Osteocyte (in vitro differentiated cells): ENCODE data around the gene DNASE1L1. TPM values are rescaled to one million over a fixed set of nuclear protein-coding genes. Genes with fewer than 3 reads are reported as not detected.

Source experiments
- DNase-seq: peaks from one replicate; pipeline ENCODE4 v3.0.0; 2021; ENCODE audit warnings: mixed read lengths; ENCODE audit not compliant: unreplicated experiment; ENCODE audit errors: extremely low spot score
- H3K27ac Mint-ChIP-seq: one replicate; pipeline ENCODE4 v1.8.0; 2021; ENCODE audit warnings: mild to moderate bottlenecking, mixed read lengths; ENCODE audit not compliant: unreplicated experiment
- H3K27me3 Mint-ChIP-seq: one replicate; pipeline ENCODE4 v1.8.0; 2021; ENCODE audit warnings: mixed read lengths; ENCODE audit not compliant: unreplicated experiment
- H3K36me3 Mint-ChIP-seq: one replicate; pipeline ENCODE4 v1.8.0; 2021; ENCODE audit warnings: mixed read lengths; ENCODE audit not compliant: unreplicated experiment
- H3K4me1 Mint-ChIP-seq: one replicate; pipeline ENCODE4 v1.8.0; 2021; ENCODE audit warnings: mixed read lengths; ENCODE audit not compliant: unreplicated experiment
- H3K4me3 Mint-ChIP-seq: one replicate; pipeline ENCODE4 v1.8.0; 2021; ENCODE audit warnings: mild to moderate bottlenecking, moderate library complexity, mixed read lengths; ENCODE audit not compliant: unreplicated experiment
- H3K9me3 Mint-ChIP-seq: one replicate; pipeline ENCODE4 v1.8.0; 2021; ENCODE audit warnings: mixed read lengths; ENCODE audit not compliant: unreplicated experiment
- total RNA-seq: library from RNA; stranded (reverse); gene quantifications from 2 replicates; pipeline ENCODE4 v1.2.1, GENCODE V29; 2021
- TF ChIP-seq, protein P1 (sequence below): fragments of 200-600 bp; sonication (generic); IDR thresholded peaks from 2 replicates; pipeline ENCODE4 v1.5.0; 2021; ENCODE audit warnings: antibody characterized with exemption, mild to moderate bottlenecking, moderate library complexity

The DNASE1L1 gene
- total RNA-seq, 1 donor from 2014 or later, result 28.1 TPM

GRCh38 chrX:154379569-154379951, 29.5 kb downstream of the DNASE1L1 start:
- Mint-ChIP-seq H3K9me3 (no peaks in the 10 kb centered on the region), H3K27ac (peak overlapping the region; percentile 91), H3K4me1 (peaks cover 15% of the 10 kb centered on the region), H3K4me3 (peak overlapping the region; percentile 78), H3K36me3 (no peaks in the 10 kb centered on the region), H3K27me3 (no peaks in the 10 kb centered on the region)
- no peak for DNase-seq
- TF ChIP-seq, protein P1, sequence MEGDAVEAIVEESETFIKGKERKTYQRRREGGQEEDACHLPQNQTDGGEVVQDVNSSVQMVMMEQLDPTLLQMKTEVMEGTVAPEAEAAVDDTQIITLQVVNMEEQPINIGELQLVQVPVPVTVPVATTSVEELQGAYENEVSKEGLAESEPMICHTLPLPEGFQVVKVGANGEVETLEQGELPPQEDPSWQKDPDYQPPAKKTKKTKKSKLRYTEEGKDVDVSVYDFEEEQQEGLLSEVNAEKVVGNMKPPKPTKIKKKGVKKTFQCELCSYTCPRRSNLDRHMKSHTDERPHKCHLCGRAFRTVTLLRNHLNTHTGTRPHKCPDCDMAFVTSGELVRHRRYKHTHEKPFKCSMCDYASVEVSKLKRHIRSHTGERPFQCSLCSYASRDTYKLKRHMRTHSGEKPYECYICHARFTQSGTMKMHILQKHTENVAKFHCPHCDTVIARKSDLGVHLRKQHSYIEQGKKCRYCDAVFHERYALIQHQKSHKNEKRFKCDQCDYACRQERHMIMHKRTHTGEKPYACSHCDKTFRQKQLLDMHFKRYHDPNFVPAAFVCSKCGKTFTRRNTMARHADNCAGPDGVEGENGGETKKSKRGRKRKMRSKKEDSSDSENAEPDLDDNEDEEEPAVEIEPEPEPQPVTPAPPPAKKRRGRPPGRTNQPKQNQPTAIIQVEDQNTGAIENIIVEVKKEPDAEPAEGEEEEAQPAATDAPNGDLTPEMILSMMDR, result no peak

- TF ChIP-seq, protein P1, result no peak
- Mint-ChIP-seq H3K4me3 (peak within 1 kb of the TSS; percentile 78), H3K9me3 (no peaks in the 10 kb centered on the region), H3K36me3 (no peaks in the 10 kb centered on the region), H3K27ac (peak within 1 kb of the TSS; percentile 91), H3K27me3 (no peaks in the 10 kb centered on the region), H3K4me1 (peaks cover 13% of the 10 kb centered on the region)
- DNase-seq, result peak; percentile 99
Measured at GRCh38 chrX:154378799-154379568, 30.1 kb downstream of the DNASE1L1 start, which contains the start of gene EMD. TSS of gene EMD (plus strand) at chrX:154379295. CDS start at chrX:154379485, 190 bp downstream.

GRCh38 chrX:154378059-154378798, 30.8 kb downstream of the DNASE1L1 start:
- TF ChIP-seq, protein P1, result no peak
- Mint-ChIP-seq H3K27me3 (no peaks in the 10 kb centered on the region), H3K36me3 (no peaks in the 10 kb centered on the region), H3K4me1 (peaks cover 16% of the 10 kb centered on the region), H3K9me3 (no peaks in the 10 kb centered on the region), H3K27ac (peak overlapping the region; percentile 87), H3K4me3 (peak overlapping the region; percentile 70)
- no peak for DNase-seq

DNA sequence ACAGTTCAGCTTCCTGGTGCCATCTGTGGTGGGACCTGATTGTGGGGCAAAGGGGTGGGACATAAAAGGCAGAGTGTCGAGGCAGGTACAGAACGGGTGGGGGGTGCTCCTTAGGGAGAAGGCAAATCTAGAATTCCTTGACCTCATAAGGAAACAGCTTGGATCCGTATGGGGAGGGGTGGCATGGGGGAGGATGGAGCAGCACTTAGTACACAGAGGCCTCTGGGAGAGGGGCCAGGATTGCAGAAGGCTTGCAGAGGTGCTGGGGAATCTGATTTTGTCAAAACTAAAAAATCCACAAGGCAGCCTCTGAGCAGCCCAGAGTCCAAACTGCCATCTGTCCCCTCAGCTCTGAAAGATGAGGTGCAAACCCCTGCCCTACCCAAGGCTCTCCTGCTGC, 32.3 kb downstream of the DNASE1L1 start:
- no peaks in the 10 kb centered on the region for H3K9me3 Mint-ChIP-seq
- peaks cover 24% of the 10 kb centered on the region for H3K4me1 Mint-ChIP-seq
- H3K36me3 Mint-ChIP-seq, result no peaks in the 10 kb centered on the region
- H3K4me3 Mint-ChIP-seq, result no peak overlapping the region
- TF ChIP-seq, protein P1, result no peak
- DNase-seq, result no peak
- H3K27me3 Mint-ChIP-seq, result no peaks in the 10 kb centered on the region
- H3K27ac Mint-ChIP-seq, result peak overlapping the region; percentile 52

- no peaks in the 10 kb centered on the region for H3K9me3 Mint-ChIP-seq
- DNase-seq, result no peak
- H3K27me3 Mint-ChIP-seq, result no peaks in the 10 kb centered on the region
- H3K36me3 Mint-ChIP-seq, result peaks cover under 1% of the 10 kb centered on the region
- H3K4me1 Mint-ChIP-seq, result peaks cover 17% of the 10 kb centered on the region
- TF ChIP-seq, protein P1, result no peak
- peak overlapping the region; percentile 76 for H3K27ac Mint-ChIP-seq
- peak overlapping the region; percentile 55 for H3K4me3 Mint-ChIP-seq
Measured at GRCh38 chrX:154375156-154375504, 33.9 kb downstream of the DNASE1L1 start.
